Caco-2 (cell line): ENCODE data around the gene HPCA. TPM values are rescaled to one million over a fixed set of nuclear protein-coding genes. Genes with fewer than 3 reads are reported as not detected.

Source experiments
- Bru-seq: library from RNA; stranded (reverse); fragments of 400-500 nt; gene quantifications from one replicate; lab custom pipeline; 2021; lab: Mats Ljungman, UMichigan
- BruChase-seq, 2 experiments: library from RNA; stranded (reverse); fragments of 400-500 nt; gene quantifications; one replicate each; lab custom pipeline; 2021; lab: Mats Ljungman, UMichigan
- BruUV-seq: library from RNA; stranded (reverse); fragments of 400-500 nt; replicated peaks from 2 replicates; lab custom pipeline; 2021; lab: Mats Ljungman, UMichigan
- CTCF ChIA-PET: fragments of 300-600 bp; sonication (Branson Sonifier 250); formaldehyde crosslinking; loops from one replicate; lab custom pipeline; 2022; ENCODE audit warnings: antibody characterized with exemption; lab: Charles Lee
- POLR2A ChIA-PET: fragments of 300-600 bp; sonication (Branson Sonifier 250); formaldehyde crosslinking; loops from one replicate; lab custom pipeline; 2022; ENCODE audit warnings: antibody characterized with exemption; lab: Charles Lee
- DNase-seq, 2 experiments: peaks; one replicate each; pipeline versions ENCODE4 v3.0.0 to v3.0.0-alpha.2; 2020 to 2022
- H3K27me3 ChIP-seq: replicated peaks from 2 replicates; pipeline ENCODE4 v1.6.0; 2011; ENCODE audit warnings: low read length; ENCODE audit not compliant: control insufficient read depth, insufficient read depth
- H3K36me3 ChIP-seq: 2 replicates; pipeline ENCODE4 v1.5.1; 2011; ENCODE audit warnings: low read length; ENCODE audit not compliant: control insufficient read depth, insufficient read depth
- H3K4me1 ChIP-seq: fragments of 250-450 bp; sonication (Bioruptor Pico); 2 replicates; pipeline ENCODE4 v1.5.1; 2020; ENCODE audit warnings: mild to moderate bottlenecking
- H3K4me3 ChIP-seq: 2 replicates; pipeline ENCODE4 v1.5.1; 2011; ENCODE audit warnings: low read depth, mild to moderate bottlenecking, control low read depth, low read length
- H3K9me3 ChIP-seq: fragments of 250-450 bp; sonication (Bioruptor Pico); 2 replicates; pipeline ENCODE4 v1.5.1; 2020; ENCODE audit warnings: mild to moderate bottlenecking, moderate library complexity
- H3K27ac Mint-ChIP-seq: one replicate; pipeline ENCODE4 v1.8.0; 2022; ENCODE audit warnings: mixed read lengths; ENCODE audit not compliant: unreplicated experiment
- H3K27me3 Mint-ChIP-seq: one replicate; pipeline ENCODE4 v1.8.0; 2022; ENCODE audit warnings: mixed read lengths; ENCODE audit not compliant: insufficient read depth, unreplicated experiment
- H3K36me3 Mint-ChIP-seq: one replicate; pipeline ENCODE4 v1.8.0; 2022; ENCODE audit warnings: mild to moderate bottlenecking, mixed read lengths; ENCODE audit not compliant: insufficient read depth, unreplicated experiment
- H3K4me1 Mint-ChIP-seq: one replicate; pipeline ENCODE4 v1.8.0; 2022; ENCODE audit warnings: low read depth, mixed read lengths; ENCODE audit not compliant: unreplicated experiment
- H3K4me3 Mint-ChIP-seq: one replicate; pipeline ENCODE4 v1.8.0; 2022; ENCODE audit warnings: mild to moderate bottlenecking, moderate library complexity, mixed read lengths; ENCODE audit not compliant: unreplicated experiment
- H3K9me3 Mint-ChIP-seq: one replicate; pipeline ENCODE4 v1.8.0; 2022; ENCODE audit warnings: mixed read lengths; ENCODE audit not compliant: unreplicated experiment
- intact Hi-C: fragments of 100-400 bp; cut with micrococcal nuclease; formaldehyde crosslinking; loops from one replicate; pipeline ENCODE4 v1.10.0; 2022; ENCODE audit not compliant: unreplicated experiment
- long read RNA-seq: library from polyadenylated mRNA; stranded (forward); transcript quantifications from one replicate; pipeline ENCODE4 v2.0.0, GENCODE V29; 2022
- total RNA-seq: library from RNA; stranded (reverse); gene quantifications from 2 replicates; pipeline ENCODE4 v1.2.3, GENCODE V29; 2022
- TF ChIP-seq, protein P1 (sequence below), 2 experiments: fragments of 200-600 bp in 1 of 2; IDR thresholded peaks; 1 replicate in 1 of 2; 2 replicates in 1 of 2; pipeline versions ENCODE4 v1.5.1 to v1.8.0; 2011 to 2022; ENCODE audit warnings: antibody characterized with exemption in 1 of 2, control low read depth in 1 of 2, inconsistent platforms in 1 of 2, low read depth in 1 of 2, low read length in 1 of 2, mild to moderate bottlenecking in 1 of 2, moderate library complexity in 1 of 2; ENCODE audit not compliant: insufficient read depth in 1 of 2, severe bottlenecking in 1 of 2, unreplicated experiment in 1 of 2

HPCA gene
- total RNA-seq (0.53 TPM in 1 of 2 replicates, not detected in the other), Bru-seq, nascent RNA (percentile 12 among the genes with signal in this experiment), BruChase-seq, experiment 1, labeled RNA remaining after a 2-hour chase (percentile 9 among the genes with signal in this experiment), BruChase-seq, experiment 2, labeled RNA remaining after a 6-hour chase (percentile 10 among the genes with signal in this experiment)
- long read RNA-seq, partial matches to known transcripts, result 0 of 1 reads
- long read RNA-seq, other reads (novel, unspliced or antisense), result 1 of 1 reads

DNA sequence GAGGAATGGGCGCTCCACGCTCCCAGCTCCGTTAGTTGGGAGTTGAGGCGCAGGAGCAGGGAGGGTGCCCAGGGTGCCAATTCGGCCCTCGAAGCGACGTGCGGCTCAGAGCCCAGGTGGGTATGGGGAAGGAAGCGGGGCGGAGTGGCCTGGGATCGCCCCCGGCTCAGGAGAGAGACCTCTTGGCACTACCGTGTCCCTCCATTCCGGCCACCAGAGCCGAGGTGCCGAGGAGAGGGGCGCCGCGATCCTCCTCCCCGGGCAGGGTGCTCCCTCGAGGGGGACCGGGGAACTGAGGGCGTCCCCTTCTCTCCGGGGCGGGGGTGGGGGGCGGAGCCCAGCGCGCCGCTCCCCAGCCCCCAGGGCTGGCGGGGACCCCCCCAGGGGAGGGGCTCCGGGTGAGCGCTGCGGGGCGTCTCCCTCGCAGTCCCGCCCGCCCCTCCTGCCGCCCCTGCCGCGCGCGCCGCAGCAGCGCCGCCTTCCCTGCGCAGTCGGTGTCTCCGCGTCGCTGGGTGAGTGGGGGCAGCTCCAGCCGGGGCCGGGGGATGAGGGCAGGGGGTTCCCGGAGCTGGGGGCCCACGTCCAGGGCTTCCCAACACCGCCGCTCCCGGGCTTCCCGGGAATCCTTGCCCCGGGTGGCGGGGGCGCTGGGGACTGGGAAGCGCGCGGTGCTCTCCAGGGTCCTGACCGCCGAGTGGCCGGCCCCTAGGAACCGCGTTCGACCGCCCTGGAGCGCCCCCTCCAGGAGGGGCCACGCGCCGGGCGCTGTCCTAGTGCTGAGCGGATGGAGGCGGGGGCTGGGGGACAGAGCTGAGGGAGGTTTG lies at the start of gene HPCA:
Gene HPCA (plus strand): TSS at position 488 of the 824 bp plus-strand sequence. CDS start 2,408 bp downstream, outside the sequence.
- Mint-ChIP-seq H3K27me3 (peaks cover 3% of the 10 kb centered on the region), H3K9me3 (no peaks in the 10 kb centered on the region), H3K36me3 (peaks cover 4% of the 10 kb centered on the region), H3K27ac (no peak within 1 kb of the TSS), H3K4me1 (no peaks in the 10 kb centered on the region), H3K4me3 (peak within 1 kb of the TSS; percentile 48)
- CTCF ChIA-PET, result no interaction called here
- POLR2A ChIA-PET, result interaction anchor here (0.7 kb wide), 1 partner anchor 106 kb away, joined by 4 read pairs; no protein-coding TSS in a partner anchor
- Histone ChIP-seq H3K4me3 (peak within 1 kb of the TSS; percentile 21), H3K4me1 (no peaks in the 10 kb centered on the region), H3K36me3 (no peaks in the 10 kb centered on the region), H3K9me3 (no peaks in the 10 kb centered on the region), H3K27me3 (no peaks in the 10 kb centered on the region)
- peak; percentile 53 to 83 for DNase-seq
- intact Hi-C loops, result no loop called here
- BruUV-seq, result no TSS peak
- TF ChIP-seq, protein P1, sequence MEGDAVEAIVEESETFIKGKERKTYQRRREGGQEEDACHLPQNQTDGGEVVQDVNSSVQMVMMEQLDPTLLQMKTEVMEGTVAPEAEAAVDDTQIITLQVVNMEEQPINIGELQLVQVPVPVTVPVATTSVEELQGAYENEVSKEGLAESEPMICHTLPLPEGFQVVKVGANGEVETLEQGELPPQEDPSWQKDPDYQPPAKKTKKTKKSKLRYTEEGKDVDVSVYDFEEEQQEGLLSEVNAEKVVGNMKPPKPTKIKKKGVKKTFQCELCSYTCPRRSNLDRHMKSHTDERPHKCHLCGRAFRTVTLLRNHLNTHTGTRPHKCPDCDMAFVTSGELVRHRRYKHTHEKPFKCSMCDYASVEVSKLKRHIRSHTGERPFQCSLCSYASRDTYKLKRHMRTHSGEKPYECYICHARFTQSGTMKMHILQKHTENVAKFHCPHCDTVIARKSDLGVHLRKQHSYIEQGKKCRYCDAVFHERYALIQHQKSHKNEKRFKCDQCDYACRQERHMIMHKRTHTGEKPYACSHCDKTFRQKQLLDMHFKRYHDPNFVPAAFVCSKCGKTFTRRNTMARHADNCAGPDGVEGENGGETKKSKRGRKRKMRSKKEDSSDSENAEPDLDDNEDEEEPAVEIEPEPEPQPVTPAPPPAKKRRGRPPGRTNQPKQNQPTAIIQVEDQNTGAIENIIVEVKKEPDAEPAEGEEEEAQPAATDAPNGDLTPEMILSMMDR (IDR thresholded peaks at IDR 0.05; ENCODE audit: insufficient read depth in 1 of 2, low read depth in 1 of 2, low read length in 1 of 2, severe bottlenecking in 1 of 2, unreplicated experiment in 1 of 2), result peak; percentile 62 to 87

DNA sequence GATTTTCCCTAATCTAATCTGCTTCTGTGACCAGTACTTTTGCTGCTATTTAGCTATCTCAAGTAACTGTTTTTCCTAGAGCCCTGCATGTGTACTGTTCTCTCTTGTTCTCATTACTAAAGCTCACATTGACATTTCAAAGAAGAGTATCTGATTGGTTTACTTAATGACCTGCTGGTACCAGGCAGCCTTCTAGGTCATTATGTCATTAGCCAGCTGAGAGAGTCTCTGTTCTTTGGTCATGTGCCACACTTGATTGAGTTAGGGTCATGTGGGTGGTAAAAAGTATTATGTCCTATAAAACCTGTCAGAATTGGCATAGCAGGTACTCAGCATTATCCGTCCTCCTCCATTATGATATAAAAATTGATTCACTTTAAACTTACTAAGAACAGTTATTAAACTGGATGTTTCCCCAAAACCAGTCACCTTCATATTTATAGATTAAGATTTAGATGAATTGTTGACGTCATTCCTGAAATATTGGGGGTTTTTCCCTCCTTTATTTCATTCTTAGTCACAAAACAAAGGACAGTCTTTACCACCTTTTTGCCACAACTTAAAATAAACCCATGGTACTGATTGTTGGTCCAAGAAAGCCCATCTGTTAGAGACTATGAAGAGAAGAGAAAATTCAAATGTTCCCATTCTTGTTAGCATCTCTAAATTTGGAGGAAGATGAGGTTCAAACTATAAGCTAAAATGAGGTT lies 37.8 kb upstream of the HPCA start:
- Mint-ChIP-seq H3K9me3 (no peaks in the 10 kb centered on the region), H3K4me3 (no peak overlapping the region), H3K27ac (no peak overlapping the region), H3K36me3 (no peaks in the 10 kb centered on the region), H3K4me1 (no peaks in the 10 kb centered on the region), H3K27me3 (no peaks in the 10 kb centered on the region)
- Histone ChIP-seq H3K9me3 (no peaks in the 10 kb centered on the region), H3K27me3 (no peaks in the 10 kb centered on the region), H3K4me3 (no peak overlapping the region), H3K36me3 (no peaks in the 10 kb centered on the region), H3K4me1 (no peaks in the 10 kb centered on the region)
- no peak for DNase-seq
- TF ChIP-seq, protein P1 (IDR thresholded peaks at IDR 0.05; ENCODE audit: insufficient read depth in 1 of 2, low read depth in 1 of 2, low read length in 1 of 2, severe bottlenecking in 1 of 2, unreplicated experiment in 1 of 2), result no peak
- no TSS peak for BruUV-seq
- POLR2A ChIA-PET, result no interaction called here
- CTCF ChIA-PET, result no interaction called here
- intact Hi-C loops, result no loop called here
